Loucy (cell line): ENCODE results near the gene NPEPL1.
A peak's percentile ranks its signal among the peaks of the same experiment; 100 is the strongest.

Experiments used
- H2AFZ ChIP-seq: fragments of 200-600 bp; sonication (generic); 2 replicates; pipeline ENCODE4 v1.6.0; 2016; ENCODE audit warnings: antibody characterized with exemption, mild to moderate bottlenecking, low read length, moderate library complexity
- H3F3A ChIP-seq: fragments of 200-600 bp; 2 replicates; pipeline ENCODE4 v1.6.0; 2016; ENCODE audit warnings: antibody characterized with exemption, low read depth, mild to moderate bottlenecking
- H3K27me3 ChIP-seq: fragments of 200-600 bp; sonication (generic); 2 replicates; pipeline ENCODE4 v1.6.1; 2014; ENCODE audit warnings: low read length, mild to moderate bottlenecking; ENCODE audit not compliant: insufficient read depth, poor library complexity, severe bottlenecking
- H3K36me3 ChIP-seq: fragments of 200-600 bp; sonication (generic); 2 replicates; pipeline ENCODE4 v1.6.1; 2016; ENCODE audit warnings: low read length; ENCODE audit not compliant: insufficient read depth
- H3K4me1 ChIP-seq: fragments of 200-600 bp; sonication (generic); 2 replicates; pipeline ENCODE4 v1.5.1; 2014; ENCODE audit warnings: low read length, mild to moderate bottlenecking; ENCODE audit not compliant: insufficient read depth, poor library complexity, severe bottlenecking
- H3K4me2 ChIP-seq: fragments of 200-600 bp; sonication (generic); 2 replicates; pipeline ENCODE4 v1.6.0; 2014; ENCODE audit warnings: antibody characterized with exemption, low read length, low read depth, mild to moderate bottlenecking; ENCODE audit not compliant: poor library complexity, severe bottlenecking
- H3K4me3 ChIP-seq: fragments of 200-600 bp; sonication (generic); 2 replicates; pipeline ENCODE4 v1.5.1; 2014; ENCODE audit warnings: low read length, mild to moderate bottlenecking, mixed read lengths; ENCODE audit not compliant: poor library complexity, severe bottlenecking
- H3K79me2 ChIP-seq: fragments of 200-600 bp; sonication (generic); 2 replicates; pipeline ENCODE4 v1.6.1; 2014; ENCODE audit warnings: low read length; ENCODE audit not compliant: insufficient read depth
- H3K9ac ChIP-seq: fragments of 200-600 bp; sonication (generic); 2 replicates; pipeline ENCODE4 v1.6.0; 2014; ENCODE audit warnings: mild to moderate bottlenecking, low read depth, low read length, moderate library complexity; ENCODE audit not compliant: poor library complexity, severe bottlenecking
- H3K9me2 ChIP-seq: fragments of 200-600 bp; sonication (generic); replicated peaks from 2 replicates; pipeline ENCODE4 v1.6.1; 2016; ENCODE audit warnings: low read depth, low read length, mixed read lengths
- H3K9me3 ChIP-seq: fragments of 200-600 bp; sonication (generic); 2 replicates; pipeline ENCODE4 v1.6.1; 2014; ENCODE audit warnings: mild to moderate bottlenecking, antibody characterized with exemption, low read length, low read depth; ENCODE audit not compliant: insufficient read depth
- H4K20me1 ChIP-seq: fragments of 200-600 bp; sonication (generic); 2 replicates; pipeline ENCODE4 v1.6.0; 2014; ENCODE audit warnings: antibody characterized with exemption, low read length, mild to moderate bottlenecking; ENCODE audit not compliant: insufficient read depth, poor library complexity, severe bottlenecking
- EZH2phosphoT487 ChIP-seq: fragments of 200-600 bp; IDR thresholded peaks from 2 replicates; pipeline ENCODE4 v1.6.1; 2018; ENCODE audit warnings: antibody characterized with exemption, mild to moderate bottlenecking, moderate library complexity, borderline replicate concordance
- TF ChIP-seq, protein P1 (sequence below): fragments of 200-600 bp; sonication (generic); conservative IDR thresholded peaks from 2 replicates; pipeline ENCODE4 v1.5.1; 2014; ENCODE audit warnings: mild to moderate bottlenecking, antibody characterized with exemption, low read length

Gene NPEPL1

DNA sequence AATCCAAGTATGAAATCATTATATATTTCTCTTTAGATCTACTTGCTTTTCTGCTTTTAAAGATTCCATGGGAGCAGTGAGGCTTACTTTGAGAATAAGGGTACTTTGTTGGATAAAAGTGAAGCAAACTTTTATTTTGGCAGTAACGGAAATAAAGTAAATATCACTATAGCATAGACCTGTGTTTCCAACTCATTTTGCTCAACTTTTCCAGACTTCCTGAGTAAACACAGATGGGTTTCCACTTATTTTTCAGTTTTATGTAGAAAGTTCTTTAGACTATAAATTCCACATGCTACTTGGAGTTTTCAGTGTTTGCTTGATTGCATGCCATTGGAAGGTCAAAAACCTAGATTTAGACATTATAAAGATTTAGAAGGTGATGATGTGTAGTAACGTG is 35.3 kb upstream of the NPEPL1 start:
- Histone ChIP-seq H3K9me2 (no peaks in the 10 kb centered on the region), H3K4me1 (peaks cover 81% of the 10 kb centered on the region), H3K9me3 (no peaks in the 10 kb centered on the region), H3K4me2 (peak overlapping the region; percentile 95), H3K79me2 (peaks cover 100% of the 10 kb centered on the region), H3K9ac (peak overlapping the region; percentile 91), H3K36me3 (no peaks in the 10 kb centered on the region; the same call in 1 of the 2 replicates), H3K27me3 (no peaks in the 10 kb centered on the region), H2AFZ (no peak overlapping the region), H4K20me1 (peaks cover 85% of the 10 kb centered on the region), H3K4me3 (peak overlapping the region; percentile 91), H3F3A (no peaks in the 10 kb centered on the region; the same call in 1 of the 2 replicates)
- no peak for TF ChIP-seq EZH2phosphoT487
- TF ChIP-seq, protein P1, sequence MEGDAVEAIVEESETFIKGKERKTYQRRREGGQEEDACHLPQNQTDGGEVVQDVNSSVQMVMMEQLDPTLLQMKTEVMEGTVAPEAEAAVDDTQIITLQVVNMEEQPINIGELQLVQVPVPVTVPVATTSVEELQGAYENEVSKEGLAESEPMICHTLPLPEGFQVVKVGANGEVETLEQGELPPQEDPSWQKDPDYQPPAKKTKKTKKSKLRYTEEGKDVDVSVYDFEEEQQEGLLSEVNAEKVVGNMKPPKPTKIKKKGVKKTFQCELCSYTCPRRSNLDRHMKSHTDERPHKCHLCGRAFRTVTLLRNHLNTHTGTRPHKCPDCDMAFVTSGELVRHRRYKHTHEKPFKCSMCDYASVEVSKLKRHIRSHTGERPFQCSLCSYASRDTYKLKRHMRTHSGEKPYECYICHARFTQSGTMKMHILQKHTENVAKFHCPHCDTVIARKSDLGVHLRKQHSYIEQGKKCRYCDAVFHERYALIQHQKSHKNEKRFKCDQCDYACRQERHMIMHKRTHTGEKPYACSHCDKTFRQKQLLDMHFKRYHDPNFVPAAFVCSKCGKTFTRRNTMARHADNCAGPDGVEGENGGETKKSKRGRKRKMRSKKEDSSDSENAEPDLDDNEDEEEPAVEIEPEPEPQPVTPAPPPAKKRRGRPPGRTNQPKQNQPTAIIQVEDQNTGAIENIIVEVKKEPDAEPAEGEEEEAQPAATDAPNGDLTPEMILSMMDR = no peak

DNA sequence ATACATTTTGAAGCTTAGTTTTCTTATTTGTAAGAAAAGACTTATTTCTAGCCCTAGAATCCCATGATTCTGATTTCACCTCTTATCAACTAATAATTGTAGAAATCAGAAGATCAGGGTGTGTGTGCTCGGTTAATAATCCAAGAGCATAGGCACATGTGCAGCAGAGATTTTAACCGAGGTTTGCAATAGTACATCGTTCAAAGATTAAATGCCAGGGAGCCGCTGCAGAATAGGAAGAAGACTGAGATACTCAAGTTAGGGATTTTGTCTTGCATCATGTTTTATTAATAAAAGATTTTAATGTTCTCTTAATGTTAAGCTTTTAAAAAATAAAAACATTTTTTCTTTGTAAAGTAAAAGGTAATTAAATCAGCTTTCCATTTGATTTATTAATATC is 34.6 kb upstream of the NPEPL1 start:
- Histone ChIP-seq H3K27me3 (no peaks in the 10 kb centered on the region), H3K79me2 (peaks cover 97% of the 10 kb centered on the region), H3K9ac (peak overlapping the region; percentile 91), H2AFZ (no peak overlapping the region), H3K4me1 (peaks cover 78% of the 10 kb centered on the region), H3K9me2 (no peaks in the 10 kb centered on the region), H3K4me3 (peak overlapping the region; percentile 91), H4K20me1 (peaks cover 87% of the 10 kb centered on the region), H3F3A (no peaks in the 10 kb centered on the region; the same call in 1 of the 2 replicates), H3K9me3 (no peaks in the 10 kb centered on the region), H3K4me2 (peak overlapping the region; percentile 95), H3K36me3 (peaks cover 3% of the 10 kb centered on the region; the same call in 1 of the 2 replicates)
- TF ChIP-seq EZH2phosphoT487 = no peak

DNA sequence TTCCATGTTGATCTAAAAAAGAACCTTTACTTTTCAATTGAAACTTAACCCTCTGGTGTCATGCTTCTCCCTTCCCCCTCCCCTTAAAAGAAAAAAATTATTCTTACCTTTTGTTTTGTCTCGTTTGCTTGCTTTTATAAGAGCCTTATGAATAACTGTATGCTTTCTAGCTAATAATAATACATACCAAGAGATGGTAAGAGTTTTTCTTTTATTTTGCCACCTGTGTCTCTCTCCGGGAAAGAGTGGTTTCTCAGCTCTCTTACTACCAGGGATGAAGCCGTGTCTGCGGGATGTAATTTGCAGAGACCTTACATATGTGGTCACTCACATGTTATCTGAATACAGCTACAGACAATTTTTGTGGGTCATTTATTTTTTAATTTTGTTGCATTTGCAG is 33.8 kb upstream of the NPEPL1 start:
- H3F3A ChIP-seq = no peaks in the 10 kb centered on the region; the same call in 1 of the 2 replicates
- peak overlapping the region; percentile 95 for H3K4me2 ChIP-seq
- H4K20me1 ChIP-seq = peaks cover 84% of the 10 kb centered on the region

More for the DNA sequence above, 33.8 kb upstream of the NPEPL1 start:
- Histone ChIP-seq H3K9me3 (no peaks in the 10 kb centered on the region), H3K9me2 (no peaks in the 10 kb centered on the region), H3K4me3 (peak overlapping the region; percentile 91), H3K4me1 (peaks cover 71% of the 10 kb centered on the region), H2AFZ (no peak overlapping the region), H3K36me3 (peaks cover 4% of the 10 kb centered on the region; the same call in 1 of the 2 replicates), H3K9ac (peak overlapping the region; percentile 31), H3K79me2 (peaks cover 95% of the 10 kb centered on the region), H3K27me3 (no peaks in the 10 kb centered on the region)
- TF ChIP-seq, protein P1 = no peak
- no peak for TF ChIP-seq EZH2phosphoT487
